ENCODE measurements around the gene FJX1.

FJX1 gene

GRCh38 chr11:35617687-35618496, at the start of gene FJX1:
FJX1 (plus strand) TSS chr11:35618460; CDS start chr11:35618637, 177 bp downstream.
- DNase-seq (ENCODE audit: low spot score): peak; percentile 92

DNA sequence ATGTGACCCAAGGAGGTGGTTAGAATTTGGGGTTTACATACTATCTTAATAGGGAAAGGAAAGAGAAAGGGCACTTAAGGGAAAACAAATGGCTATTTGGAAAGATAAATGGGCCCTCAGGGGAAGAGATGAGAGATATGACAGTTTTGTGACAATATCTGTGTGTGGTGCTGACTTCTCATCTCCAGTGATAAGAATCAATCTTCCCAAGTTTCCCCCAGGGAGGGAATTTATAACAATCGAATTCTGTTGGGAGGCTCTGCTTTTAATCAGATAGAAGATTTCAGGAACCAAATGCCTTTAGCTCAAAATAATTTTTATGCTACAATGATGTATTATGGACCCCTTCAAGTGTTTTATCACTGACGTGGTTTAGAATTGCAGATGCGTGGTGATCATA, 46.6 kb upstream of the FJX1 start:
- no peak for DNase-seq (ENCODE audit: low spot score)

- no peak for DNase-seq (ENCODE audit: low spot score)
Observed at GRCh38 chr11:35579557-35580396, 38.5 kb upstream of the FJX1 start.

GRCh38 chr11:35580397-35580781, 37.9 kb upstream of the FJX1 start:
- no peak for DNase-seq (ENCODE audit: low spot score)

DNA sequence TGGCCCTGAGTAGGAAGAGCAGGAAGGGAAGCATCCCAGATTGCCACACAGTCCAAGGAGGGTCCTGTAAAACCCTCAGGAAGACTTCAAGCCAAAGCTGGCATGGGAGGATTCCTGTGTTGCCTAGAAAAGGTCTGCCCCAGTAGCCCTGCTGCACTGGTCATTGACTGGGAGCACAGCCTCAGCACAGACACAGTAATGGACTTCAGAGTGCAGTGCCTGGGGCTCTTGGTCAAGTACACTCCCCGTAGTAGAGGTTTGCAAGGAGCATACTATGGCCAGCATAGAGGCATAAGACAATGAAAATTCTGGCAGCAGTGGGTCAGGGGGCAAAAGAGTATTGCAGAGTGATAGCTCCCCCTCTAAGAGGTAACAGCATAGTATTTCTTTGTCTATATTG, 36.2 kb upstream of the FJX1 start:
- no peak for DNase-seq (ENCODE audit: low spot score)

- DNase-seq (ENCODE audit: low spot score): no peak
Observed at GRCh38 chr11:35583126-35583525, 35.1 kb upstream of the FJX1 start.

DNA sequence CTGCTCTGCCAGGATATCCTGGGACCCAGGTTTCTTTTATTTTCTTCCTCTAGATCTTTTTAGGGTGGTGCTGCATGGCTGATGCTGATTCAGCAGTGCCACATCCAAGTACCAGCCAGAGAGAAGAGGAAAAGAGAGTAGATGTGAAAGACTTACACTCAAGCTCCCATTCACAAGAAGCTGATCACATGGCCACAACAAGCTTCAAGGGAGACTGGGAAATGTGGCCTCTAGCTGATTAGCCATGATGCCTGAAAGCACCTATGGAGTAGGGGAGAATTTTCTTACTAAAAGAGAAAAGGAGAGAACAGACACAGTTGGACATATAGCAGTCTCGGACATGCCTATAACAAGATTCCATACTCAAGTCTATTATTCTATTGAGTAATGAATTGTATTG, 34.4 kb upstream of the FJX1 start:
- DNase-seq (ENCODE audit: low spot score): no peak

- DNase-seq (ENCODE audit: low spot score): no peak
Observed at GRCh38 chr11:35584321-35584720, 33.9 kb upstream of the FJX1 start.

- no peak for DNase-seq (ENCODE audit: low spot score)
Observed at GRCh38 chr11:35585416-35585815, 32.8 kb upstream of the FJX1 start.

DNA sequence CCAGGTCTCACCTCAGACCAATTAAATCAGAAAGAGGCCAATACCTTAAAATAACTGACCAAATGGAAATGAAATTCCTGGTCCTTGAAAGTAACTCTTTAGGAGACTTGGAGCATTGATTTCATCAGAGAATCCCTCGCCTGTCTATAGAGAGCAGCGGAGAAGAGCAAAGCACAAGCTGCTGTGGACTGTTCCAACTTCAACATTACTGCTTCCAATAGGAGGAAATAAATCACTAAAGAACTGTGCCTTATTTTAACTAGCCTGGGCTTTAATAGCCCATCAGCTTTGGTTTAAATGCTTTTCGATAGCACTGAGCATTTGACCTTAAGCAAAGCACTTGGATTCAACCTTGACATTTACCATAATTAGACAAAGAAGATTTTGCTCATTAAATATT, 32.0 kb upstream of the FJX1 start:
- no peak for DNase-seq (ENCODE audit: low spot score)

- no peak for DNase-seq (ENCODE audit: low spot score)
Observed at GRCh38 chr11:35587972-35588371, 30.3 kb upstream of the FJX1 start.

GRCh38 chr11:35588627-35589026, 29.6 kb upstream of the FJX1 start:
- no peak for DNase-seq (ENCODE audit: low spot score)

DNA sequence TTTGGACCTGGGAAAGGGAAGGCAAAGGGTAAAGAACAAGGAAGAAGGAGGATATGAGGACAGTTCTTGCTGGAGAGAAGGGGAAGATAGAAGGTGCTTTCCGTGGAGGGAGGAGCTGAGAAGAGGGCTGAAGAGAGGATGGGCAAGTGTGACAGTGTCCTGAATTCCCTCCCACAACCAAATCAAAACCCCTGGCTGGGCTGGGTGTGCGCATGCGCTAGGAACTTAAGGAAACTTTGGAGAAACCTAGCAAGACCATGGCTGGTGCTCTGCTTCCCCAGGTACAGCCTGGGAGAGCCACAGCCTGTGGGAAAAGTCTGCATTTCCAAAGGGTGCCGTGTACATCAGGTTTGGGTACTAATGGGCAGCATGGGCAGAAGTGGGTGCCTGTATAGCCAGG, 29.0 kb upstream of the FJX1 start:
- DNase-seq (ENCODE audit: low spot score): no peak

GRCh38 chr11:35590412-35590811, 27.8 kb upstream of the FJX1 start:
- DNase-seq (ENCODE audit: low spot score): no peak

- DNase-seq (ENCODE audit: low spot score): no peak
Observed at GRCh38 chr11:35593143-35593542, 25.1 kb upstream of the FJX1 start.

DNA sequence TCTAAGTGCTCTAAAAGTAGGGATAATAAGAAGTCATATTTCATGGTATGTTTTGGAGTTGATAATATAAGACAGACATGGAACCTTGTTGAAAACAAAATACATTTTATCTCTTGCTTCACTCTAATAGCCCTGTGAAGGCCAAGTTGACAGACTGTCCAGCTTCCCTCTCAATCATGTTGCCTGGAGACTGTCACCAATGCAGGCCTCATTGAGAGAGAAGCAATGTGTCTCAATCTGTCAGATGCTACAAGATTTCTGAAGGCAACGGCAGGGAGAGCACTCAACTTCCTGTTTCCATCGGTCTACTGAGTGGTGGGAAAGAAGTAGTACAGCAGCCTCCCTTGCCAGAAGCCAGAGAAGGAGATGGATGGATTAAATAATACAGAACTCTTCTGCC, 23.6 kb upstream of the FJX1 start:
- no peak for DNase-seq (ENCODE audit: low spot score)

GRCh38 chr11:35598254-35599125, 19.8 kb upstream of the FJX1 start:
- no peak for DNase-seq (ENCODE audit: low spot score)

DNA sequence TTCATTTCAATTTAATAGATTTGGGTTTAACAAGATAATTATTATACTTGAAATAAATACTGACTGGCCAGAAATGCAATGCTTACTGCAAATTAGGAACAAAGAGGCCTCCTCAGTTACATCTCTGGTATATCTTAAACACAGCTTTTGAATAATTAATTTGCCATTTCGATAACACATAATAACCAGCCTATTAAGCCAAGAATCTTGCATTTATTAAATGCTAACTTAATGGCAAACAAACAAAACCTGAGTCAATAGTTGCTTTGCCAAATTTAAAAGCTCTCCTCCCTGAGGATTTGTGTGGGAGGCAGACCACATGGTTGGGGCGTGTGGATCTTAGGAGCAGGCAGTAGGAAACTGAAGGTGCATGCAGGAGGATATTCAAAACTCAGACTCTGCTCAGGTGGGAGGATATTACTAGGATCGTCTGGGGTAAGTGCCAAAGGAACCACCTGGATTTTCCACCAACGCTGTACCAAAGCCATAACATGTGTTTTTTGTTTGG, 17.9 kb upstream of the FJX1 start:
- no peak for DNase-seq (ENCODE audit: low spot score)

- no peak for DNase-seq (ENCODE audit: low spot score)
Observed at GRCh38 chr11:35602160-35602793, 16.0 kb upstream of the FJX1 start.

GRCh38 chr11:35602979-35603378, 15.3 kb upstream of the FJX1 start:
- DNase-seq (ENCODE audit: low spot score): no peak

DNA sequence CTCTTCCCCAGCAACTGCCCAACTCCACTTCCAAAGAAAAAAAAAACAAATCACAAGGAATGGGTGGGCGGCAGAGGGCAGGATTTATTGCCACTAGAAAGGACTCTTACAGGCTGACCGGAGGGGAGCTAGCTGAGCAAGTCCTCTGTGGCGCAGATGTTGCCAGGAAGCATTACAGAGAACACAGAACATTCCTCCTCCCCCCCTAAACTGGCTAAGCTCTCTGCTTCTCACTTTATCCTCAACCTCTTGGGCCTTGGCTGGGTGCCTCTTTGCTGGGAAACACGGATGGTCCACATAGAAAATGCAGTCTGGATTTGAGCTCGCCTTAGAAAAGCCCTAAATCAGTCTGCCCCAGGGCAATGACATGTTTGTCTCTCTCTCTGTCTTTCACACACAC, 12.6 kb upstream of the FJX1 start:
- DNase-seq (ENCODE audit: low spot score): no peak

GRCh38 chr11:35606206-35606605, 12.1 kb upstream of the FJX1 start:
- DNase-seq (ENCODE audit: low spot score): no peak
